HFFc6 (cell line): ENCODE measurements around the gene TMEM63A. TPM values are rescaled to one million over a fixed set of nuclear protein-coding genes. Genes with fewer than 3 reads are reported as not detected.

Experiments
- DNase-seq: peaks from one replicate; pipeline ENCODE4 v3.0.0-alpha.2; 2018
- H3K27ac Mint-ChIP-seq: 2 replicates; pipeline ENCODE4 v1.8.0; 2020; ENCODE audit warnings: mild to moderate bottlenecking, mixed read lengths
- H3K27me3 Mint-ChIP-seq: 2 replicates; pipeline ENCODE4 v1.8.0; 2021; ENCODE audit warnings: mild to moderate bottlenecking, moderate library complexity, mixed read lengths; ENCODE audit not compliant: insufficient read depth
- H3K36me3 Mint-ChIP-seq: 2 replicates; pipeline ENCODE4 v1.8.0; 2021; ENCODE audit warnings: low read depth, mixed read lengths
- H3K4me1 Mint-ChIP-seq: 2 replicates; pipeline ENCODE4 v1.8.0; 2020; ENCODE audit warnings: low read depth, mixed read lengths
- H3K4me3 Mint-ChIP-seq: 2 replicates; pipeline ENCODE4 v1.8.0; 2020; ENCODE audit warnings: mild to moderate bottlenecking, moderate library complexity, mixed read lengths
- H3K9me3 Mint-ChIP-seq: 2 replicates; pipeline ENCODE4 v1.8.0; 2020; ENCODE audit warnings: mild to moderate bottlenecking, mixed read lengths
- CTCF ChIP-seq: fragments of 200-600 bp; sonication (generic); IDR thresholded peaks from 2 replicates; pipeline ENCODE4 v1.5.0; 2021; ENCODE audit warnings: antibody characterized with exemption, mild to moderate bottlenecking
- total RNA-seq, 6 experiments: library from RNA; stranded (reverse); fragmentation: NEBNext Ultra II Directional; extraction: Animal tissue kit (Norgen Biotek cat#: 25700); gene quantifications; 2 replicates in 1 of 6; 3 replicates in 5 of 6; pipeline ENCODE4 v1.2.3, GENCODE V29; 2021

TMEM63A gene
- total RNA-seq, 6 experiments from 2014 or later = 18.9 to 29.1 (median 22.0) TPM

DNA sequence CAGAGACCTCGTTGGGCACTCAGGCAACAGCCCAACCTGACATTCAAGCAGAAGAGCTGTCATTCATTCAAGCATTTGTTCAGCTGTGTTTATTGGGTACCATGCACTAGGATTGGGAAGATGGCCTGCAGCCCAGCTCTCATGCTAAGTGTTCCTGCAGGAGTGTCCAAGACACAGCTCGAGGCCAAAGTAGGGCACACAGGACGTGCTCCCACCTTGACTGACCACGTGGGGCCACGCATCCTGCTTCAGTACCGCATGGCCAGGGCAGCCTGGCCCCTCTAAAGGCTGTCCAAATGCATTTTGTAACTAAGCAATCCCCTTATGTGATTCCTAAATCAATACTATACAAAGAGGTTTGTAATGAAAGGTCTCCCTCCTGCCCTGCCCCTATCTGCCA lies 32.2 kb upstream of the TMEM63A start:
- H3K27ac Mint-ChIP-seq = no peak overlapping the region
- no peak for DNase-seq
- peaks cover 8% of the 10 kb centered on the region for H3K36me3 Mint-ChIP-seq
- peaks cover 14% of the 10 kb centered on the region for H3K4me1 Mint-ChIP-seq
- no peak for TF ChIP-seq CTCF
- H3K27me3 Mint-ChIP-seq = no peaks in the 10 kb centered on the region; the same call in none of the 2 replicates
- no peaks in the 10 kb centered on the region for H3K9me3 Mint-ChIP-seq
- H3K4me3 Mint-ChIP-seq = no peak overlapping the region

DNA sequence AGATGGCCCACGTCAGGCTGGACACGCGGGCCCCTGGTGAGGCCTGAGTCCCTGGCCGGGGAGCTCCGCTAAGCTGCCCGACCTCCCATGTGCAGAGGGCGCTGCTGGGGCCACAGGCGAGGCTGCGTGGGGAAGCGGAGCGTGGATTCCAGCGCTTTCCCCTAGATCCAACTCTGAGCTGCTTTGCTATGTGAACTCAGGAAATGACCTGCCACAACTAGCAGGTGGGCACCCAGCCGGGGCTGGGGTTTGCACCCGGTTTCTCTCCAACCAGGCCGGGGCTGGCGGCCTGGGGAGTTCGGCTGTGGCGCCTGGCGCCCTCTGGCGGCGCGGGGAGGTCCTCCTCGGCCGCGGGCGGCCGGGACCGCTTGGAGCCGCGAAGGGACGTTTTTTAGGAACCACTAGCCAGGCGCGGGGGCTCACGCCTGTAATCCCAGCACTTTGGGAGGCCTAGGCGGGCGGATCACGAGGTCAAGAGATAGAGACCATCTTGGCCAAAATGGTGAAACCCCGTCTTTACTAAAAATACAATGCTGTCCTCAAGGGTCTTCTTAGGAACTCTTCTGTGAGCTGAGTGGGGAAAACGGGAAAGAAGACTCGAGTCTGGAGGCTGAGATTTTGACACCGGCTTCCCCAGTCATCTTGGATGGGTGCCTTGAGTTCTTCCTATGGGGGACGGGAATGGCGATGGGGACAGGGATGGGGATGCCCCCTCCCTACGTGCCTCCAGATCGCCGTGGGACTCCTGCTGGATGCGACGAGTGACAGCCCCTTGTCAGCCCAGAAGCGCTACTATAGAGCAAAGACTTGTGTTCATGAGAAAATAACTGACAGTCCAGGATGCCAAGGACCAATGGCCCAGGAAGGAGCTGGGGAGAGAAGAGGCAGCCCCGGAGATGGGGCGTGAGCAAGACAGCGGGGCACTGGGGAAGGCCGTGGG lies 29.3 kb upstream of the TMEM63A start:
- Mint-ChIP-seq H3K4me3 (no peak overlapping the region), H3K27ac (no peak overlapping the region; the same call in 1 of the 2 replicates)

GRCh38 chr1:225909477-225909876 lies 27.3 kb upstream of the TMEM63A start:
- Mint-ChIP-seq H3K27me3 (no peaks in the 10 kb centered on the region; the same call in 1 of the 2 replicates), H3K4me3 (no peak overlapping the region), H3K36me3 (no peaks in the 10 kb centered on the region), H3K27ac (no peak overlapping the region), H3K9me3 (no peaks in the 10 kb centered on the region), H3K4me1 (no peaks in the 10 kb centered on the region)
- no peak for TF ChIP-seq CTCF
- DNase-seq = no peak

More for the DNA sequence above, 29.3 kb upstream of the TMEM63A start:
- no peaks in the 10 kb centered on the region for H3K9me3 Mint-ChIP-seq
- peak; percentile 95 for TF ChIP-seq CTCF
- H3K4me1 Mint-ChIP-seq = no peaks in the 10 kb centered on the region
- no peaks in the 10 kb centered on the region for H3K36me3 Mint-ChIP-seq
- H3K27me3 Mint-ChIP-seq = no peaks in the 10 kb centered on the region; the same call in none of the 2 replicates
- DNase-seq = peak; percentile 10

DNA sequence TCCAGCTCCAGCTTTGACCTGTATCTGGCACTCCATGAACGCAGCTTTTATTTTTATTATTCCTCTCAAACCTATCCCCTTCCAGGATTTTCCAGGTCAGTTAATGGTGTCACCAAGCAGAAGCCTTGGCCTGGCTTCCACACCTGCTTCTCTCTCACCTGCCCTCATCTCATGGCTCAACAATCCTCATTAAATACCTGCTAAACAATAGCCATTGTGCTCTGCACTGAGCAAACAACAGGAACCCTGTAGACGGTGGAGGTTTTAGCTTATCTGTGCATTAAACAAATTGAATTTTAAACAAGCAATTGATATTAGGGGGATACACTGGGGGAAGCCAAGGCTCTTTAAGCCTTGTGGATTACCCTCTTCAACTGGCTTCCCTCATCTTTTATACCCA lies 26.6 kb upstream of the TMEM63A start:
- Mint-ChIP-seq H3K4me3 (no peak overlapping the region), H3K27me3 (peaks cover 3% of the 10 kb centered on the region), H3K4me1 (no peaks in the 10 kb centered on the region), H3K36me3 (no peaks in the 10 kb centered on the region), H3K9me3 (no peaks in the 10 kb centered on the region), H3K27ac (no peak overlapping the region)
- TF ChIP-seq CTCF = no peak
- DNase-seq = no peak

GRCh38 chr1:225908013-225908640 lies 25.9 kb upstream of the TMEM63A start:
- Mint-ChIP-seq H3K27ac (no peak overlapping the region), H3K4me3 (no peak overlapping the region), H3K9me3 (no peaks in the 10 kb centered on the region), H3K27me3 (peaks cover 4% of the 10 kb centered on the region), H3K4me1 (no peaks in the 10 kb centered on the region), H3K36me3 (no peaks in the 10 kb centered on the region)
- DNase-seq = no peak
- no peak for TF ChIP-seq CTCF
